ENCODE data around the gene TRIM65. TPM values are rescaled to one million over a fixed set of nuclear protein-coding genes. Genes with fewer than 3 reads are reported as not detected.
A peak's percentile ranks its signal among the peaks of the same experiment; 100 is the strongest.

Gene TRIM65
- total RNA-seq, 2 experiments from 2014 or later, result 9.9 to 11.7 TPM

- no peaks in the 10 kb centered on the region for H3K9me3 Mint-ChIP-seq
- CTCF ChIA-PET, result interaction anchor here (1.6 kb wide), 1 partner anchor 16 kb away, joined by 7 read pairs; the partner anchor contains the start of gene TRIM47
- H3K27me3 ChIP-seq (ENCODE audit: control insufficient read depth in 1 of 2, insufficient read depth in 2 of 2, low read length in 2 of 2), result no peaks in the 10 kb centered on the region
- DNase-seq (no peak), ATAC-seq (ENCODE audit: poor library complexity) (no peak)
- peaks cover 31% of the 10 kb centered on the region for H3K36me3 Mint-ChIP-seq (ENCODE audit: low read depth)
- no peak overlapping the region for H3K27ac ChIP-seq (ENCODE audit: low read depth in 1 of 2, low read length in 2 of 2)
- H3K27ac Mint-ChIP-seq, result peak overlapping the region; percentile 13
- TF ChIP-seq CTCF (IDR thresholded peaks at IDR 0.05), result no peak
- H3K4me1 ChIP-seq (ENCODE audit: insufficient read depth, low read length), result peaks cover 33% of the 10 kb centered on the region
- H3K4me3 ChIP-seq (ENCODE audit: low read length), result no peak overlapping the region
- peak overlapping the region; percentile 76 for H3K4me3 Mint-ChIP-seq
- H3K9me3 ChIP-seq (ENCODE audit: control insufficient read depth in 1 of 2, insufficient read depth in 1 of 2, low read length in 2 of 2), result no peaks in the 10 kb centered on the region
- peaks cover 25% of the 10 kb centered on the region for H3K4me1 Mint-ChIP-seq (ENCODE audit: low read depth)
- H3K27me3 Mint-ChIP-seq, result no peaks in the 10 kb centered on the region
- intact Hi-C loops (cut with DNase I, micrococcal nuclease), result no loop called here
- POLR2A ChIA-PET, result interaction anchor here (1.7 to 3.5 kb wide), 2 partner anchors 19 to 39 kb away, joined by 6 to 74 read pairs; partner anchors contain the start of gene WBP2
- peaks cover 38% of the 10 kb centered on the region for H3K36me3 ChIP-seq (ENCODE audit: insufficient read depth, low read length)
Observed at GRCh38 chr17:75894049-75894733, 2.6 kb downstream of the TRIM65 start.

GRCh38 chr17:75893305-75894048, 3.3 kb downstream of the TRIM65 start:
- Histone ChIP-seq H3K36me3 (ENCODE audit: insufficient read depth, low read length) (peaks cover 32% of the 10 kb centered on the region), H3K9me3 (ENCODE audit: control insufficient read depth in 1 of 2, insufficient read depth in 1 of 2, low read length in 2 of 2) (no peaks in the 10 kb centered on the region), H3K27me3 (ENCODE audit: control insufficient read depth in 1 of 2, insufficient read depth in 2 of 2, low read length in 2 of 2) (no peaks in the 10 kb centered on the region), H3K4me3 (ENCODE audit: low read length) (no peak overlapping the region), H3K4me1 (ENCODE audit: insufficient read depth, low read length) (peaks cover 33% of the 10 kb centered on the region), H3K27ac (ENCODE audit: low read depth in 1 of 2, low read length in 2 of 2) (no peak overlapping the region)
- intact Hi-C loops (cut with DNase I, micrococcal nuclease), result no loop called here
- TF ChIP-seq CTCF (IDR thresholded peaks at IDR 0.05), result no peak
- Mint-ChIP-seq H3K27me3 (no peaks in the 10 kb centered on the region), H3K36me3 (ENCODE audit: low read depth) (peaks cover 24% of the 10 kb centered on the region), H3K4me1 (ENCODE audit: low read depth) (peaks cover 25% of the 10 kb centered on the region), H3K27ac (peak overlapping the region; percentile 13), H3K9me3 (no peaks in the 10 kb centered on the region), H3K4me3 (peak overlapping the region; percentile 76)
- DNase-seq (no peak), ATAC-seq (ENCODE audit: poor library complexity) (no peak)
- ChIA-PET CTCF (interaction anchor here (1.6 kb wide), 1 partner anchor 16 kb away, joined by 7 read pairs; the partner anchor contains the start of gene TRIM47), POLR2A (interaction anchor here (1.7 kb wide), 1 partner anchor 18 kb away, joined by 6 read pairs; no protein-coding TSS in a partner anchor)

GRCh38 chr17:75892556-75893224, 4.1 kb downstream of the TRIM65 start:
- ChIA-PET CTCF (interaction anchor here (0.6 to 1.6 kb wide), 2 partner anchors 10 to 15 kb away, joined by 3 to 7 read pairs; partner anchors contain the start of gene TRIM47), POLR2A (interaction anchor here (0.8 kb wide), 1 partner anchor 14 kb away, joined by 3 read pairs; the partner anchor contains the start of gene TRIM47)
- H3K4me3 ChIP-seq (ENCODE audit: low read length), result no peak overlapping the region
- Mint-ChIP-seq H3K9me3 (no peaks in the 10 kb centered on the region), H3K36me3 (ENCODE audit: low read depth) (peaks cover 18% of the 10 kb centered on the region), H3K27me3 (no peaks in the 10 kb centered on the region), H3K4me1 (ENCODE audit: low read depth) (peaks cover 24% of the 10 kb centered on the region), H3K27ac (no peak overlapping the region), H3K4me3 (no peak overlapping the region)
- H3K4me1 ChIP-seq (ENCODE audit: insufficient read depth, low read length), result peaks cover 33% of the 10 kb centered on the region
- no peak overlapping the region for H3K27ac ChIP-seq (ENCODE audit: low read depth in 1 of 2, low read length in 2 of 2)
- DNase-seq (no peak), ATAC-seq (ENCODE audit: poor library complexity) (no peak)
- TF ChIP-seq CTCF (IDR thresholded peaks at IDR 0.05), result no peak
- intact Hi-C loops (cut with DNase I, micrococcal nuclease), result no loop called here
- H3K27me3 ChIP-seq (ENCODE audit: control insufficient read depth in 1 of 2, insufficient read depth in 2 of 2, low read length in 2 of 2), result no peaks in the 10 kb centered on the region
- H3K9me3 ChIP-seq (ENCODE audit: control insufficient read depth in 1 of 2, insufficient read depth in 1 of 2, low read length in 2 of 2), result no peaks in the 10 kb centered on the region
- H3K36me3 ChIP-seq (ENCODE audit: insufficient read depth, low read length), result peaks cover 24% of the 10 kb centered on the region
